NCI-H2196 treated with DMSO at 0.1 percent for 48 hours (cell line): ENCODE results near the gene BAIAP3.
A peak's percentile ranks its signal among the peaks of the same experiment; 100 is the strongest.

Experiments
- DNase-seq: peaks from one replicate; lab custom pipeline; 2025; ENCODE audit not compliant: unreplicated experiment; lab: John Stamatoyannopoulos, UW

Gene BAIAP3

DNA sequence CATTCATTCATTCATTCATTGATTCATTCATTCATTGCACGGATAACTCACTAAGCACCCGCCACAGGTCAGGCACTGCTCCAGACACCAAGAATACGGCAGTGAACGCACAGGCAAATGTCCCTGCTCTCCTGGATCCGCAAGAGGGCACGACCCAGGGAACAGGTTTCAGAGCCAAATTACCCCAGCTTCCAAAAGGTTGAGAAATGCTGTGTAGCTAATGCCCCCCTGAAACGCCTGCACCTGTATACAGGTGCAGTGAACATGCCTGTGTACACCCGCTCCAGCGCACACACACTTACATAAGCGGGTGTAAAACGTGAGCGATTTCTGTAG is 33.6 kb upstream of the BAIAP3 start:
- no peak for DNase-seq

DNA sequence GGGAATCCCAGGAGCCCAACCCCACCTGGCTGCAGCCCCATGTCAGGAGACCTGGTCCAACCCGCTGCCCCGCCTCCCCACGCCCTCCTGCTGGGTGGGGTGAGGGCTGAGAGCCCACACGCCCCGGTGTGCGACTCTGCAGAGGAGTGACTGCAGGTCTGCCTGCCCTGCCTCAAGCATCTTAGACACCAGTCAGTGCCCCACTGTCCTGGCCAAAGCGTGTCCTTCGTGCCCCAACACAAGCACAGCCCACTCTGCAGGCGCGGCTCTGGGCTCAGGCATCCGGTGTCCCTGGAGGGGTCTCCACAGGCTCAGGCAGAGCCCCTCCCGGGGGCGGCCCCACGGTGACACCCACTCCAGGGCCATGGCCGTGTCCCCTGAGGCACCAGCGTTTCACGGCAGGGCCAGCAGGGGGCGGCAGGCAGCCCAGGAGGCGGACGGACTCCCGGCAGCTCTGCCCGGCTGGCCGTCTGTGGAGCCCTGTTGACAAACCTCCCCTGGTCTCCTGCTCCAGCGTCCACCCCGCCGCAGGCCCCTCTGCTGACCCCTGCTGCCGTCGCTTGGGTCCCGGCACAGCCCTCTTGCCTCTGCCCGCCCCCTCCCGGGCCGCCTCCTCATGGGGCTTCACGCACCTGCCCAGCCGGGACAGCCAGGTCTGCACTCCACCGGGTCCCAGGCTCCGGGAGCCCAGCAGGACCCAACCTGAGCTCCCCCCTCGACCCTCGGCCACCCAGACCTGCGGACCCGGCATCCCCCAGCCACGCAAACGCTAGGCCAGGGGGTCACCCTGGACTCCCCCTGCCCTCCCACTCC is 32.6 kb upstream of the BAIAP3 start:
- no peak for DNase-seq

DNA sequence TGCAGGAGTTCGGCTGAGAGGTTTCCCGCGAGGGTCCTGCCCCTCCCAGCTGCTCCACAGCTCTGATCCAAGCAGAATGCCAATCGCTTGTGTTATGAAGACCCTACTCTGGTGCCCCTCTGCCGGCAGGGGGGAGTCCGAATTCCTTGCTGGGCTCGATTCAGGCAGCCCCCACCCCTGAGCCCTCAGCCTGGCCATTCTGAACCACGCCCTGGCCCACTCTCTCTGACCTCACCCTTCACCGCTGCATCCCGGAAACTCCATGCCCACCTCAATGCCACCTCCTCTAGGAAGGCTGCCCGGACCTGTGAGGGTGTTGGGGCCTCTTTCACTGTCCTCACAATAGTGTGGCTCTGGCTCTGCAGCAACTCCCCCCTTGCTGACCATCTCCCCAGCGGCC is 31.9 kb upstream of the BAIAP3 start:
- DNase-seq: no peak

DNA sequence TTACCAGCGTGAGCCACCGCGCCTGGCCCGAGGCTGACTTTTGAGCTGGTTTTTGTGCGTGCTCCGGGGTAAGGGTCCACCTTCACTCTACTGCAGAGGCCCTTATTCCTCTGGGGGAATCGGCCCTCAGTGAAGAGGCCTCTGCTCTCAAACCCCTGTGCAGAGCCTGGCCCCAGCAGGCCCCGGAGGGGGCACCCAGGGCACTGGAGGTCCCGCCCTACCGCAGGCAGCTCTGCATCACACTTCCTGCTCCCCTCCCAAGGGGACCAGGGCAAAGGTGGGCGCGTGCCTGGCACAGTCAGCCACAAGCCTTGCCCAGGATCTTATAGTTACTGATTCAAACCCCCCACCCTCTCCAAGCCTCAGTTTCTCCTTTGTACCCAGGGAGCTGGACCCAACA is 27.6 kb upstream of the BAIAP3 start:
- DNase-seq: no peak

DNA sequence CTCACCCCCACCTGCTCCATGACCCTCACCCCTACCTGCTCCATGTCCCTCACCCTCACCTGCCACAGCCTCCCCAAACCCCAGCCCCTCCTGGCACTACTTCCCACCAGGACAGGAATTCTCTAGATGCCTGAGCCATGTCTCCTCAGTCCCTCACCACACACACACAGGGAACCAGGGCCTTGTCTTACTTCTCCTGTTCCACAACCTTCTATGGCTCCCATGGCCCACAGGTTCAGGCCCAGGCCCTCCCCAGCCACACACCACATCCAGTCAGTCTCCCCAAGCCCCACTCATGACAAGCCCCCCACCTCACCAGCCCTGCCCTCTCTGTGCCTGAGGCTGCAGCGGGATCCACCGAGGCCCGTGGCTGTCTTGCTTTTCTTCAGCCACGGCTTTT is 27.1 kb upstream of the BAIAP3 start:
- no peak for DNase-seq

DNA sequence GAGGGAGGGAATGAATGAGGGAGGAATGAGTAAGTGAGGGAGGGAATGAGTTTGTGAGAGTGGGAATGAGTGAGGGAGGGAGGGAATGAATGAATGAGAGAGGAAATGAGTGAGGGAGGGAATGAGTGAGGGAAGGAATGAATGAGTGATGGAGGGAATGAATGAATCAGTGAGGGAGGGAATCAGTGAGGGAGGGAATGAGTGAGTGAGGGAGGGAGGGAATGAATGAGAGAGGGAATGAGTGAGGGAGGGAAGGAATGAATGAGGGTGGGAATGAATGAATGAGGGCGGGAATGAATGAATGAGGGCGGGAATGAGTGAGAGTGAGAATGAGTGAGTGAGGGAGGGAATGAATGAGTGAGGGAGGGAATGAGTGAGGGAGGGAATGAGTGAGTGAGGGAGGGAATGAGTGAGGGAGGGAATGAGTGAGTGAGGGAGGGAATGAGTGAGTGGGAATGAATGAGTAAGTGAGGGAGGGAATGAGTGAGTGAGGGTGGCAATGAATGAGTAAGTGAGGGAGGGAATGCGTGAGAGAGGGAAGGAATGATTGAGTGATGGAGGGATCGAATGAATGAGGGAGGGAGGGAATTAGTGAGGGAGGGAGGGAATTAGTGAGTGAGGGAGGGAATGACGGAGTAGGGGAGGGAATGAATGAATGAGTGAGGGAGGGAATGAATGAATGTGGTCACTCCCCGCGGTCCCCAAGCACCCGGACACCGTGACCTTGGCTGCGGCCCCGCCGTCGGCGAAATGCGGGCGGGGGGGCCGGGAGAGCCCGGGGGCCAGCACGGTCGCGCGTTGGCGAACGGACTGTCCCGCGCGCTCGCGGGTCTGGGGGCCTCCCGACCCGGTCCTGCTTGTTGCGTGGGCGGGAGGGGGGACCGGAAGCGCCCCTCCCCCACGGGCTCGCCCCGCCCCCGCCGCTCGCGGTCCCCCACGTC is 25.1 kb upstream of the BAIAP3 start:
- DNase-seq: peak; percentile 71

DNA sequence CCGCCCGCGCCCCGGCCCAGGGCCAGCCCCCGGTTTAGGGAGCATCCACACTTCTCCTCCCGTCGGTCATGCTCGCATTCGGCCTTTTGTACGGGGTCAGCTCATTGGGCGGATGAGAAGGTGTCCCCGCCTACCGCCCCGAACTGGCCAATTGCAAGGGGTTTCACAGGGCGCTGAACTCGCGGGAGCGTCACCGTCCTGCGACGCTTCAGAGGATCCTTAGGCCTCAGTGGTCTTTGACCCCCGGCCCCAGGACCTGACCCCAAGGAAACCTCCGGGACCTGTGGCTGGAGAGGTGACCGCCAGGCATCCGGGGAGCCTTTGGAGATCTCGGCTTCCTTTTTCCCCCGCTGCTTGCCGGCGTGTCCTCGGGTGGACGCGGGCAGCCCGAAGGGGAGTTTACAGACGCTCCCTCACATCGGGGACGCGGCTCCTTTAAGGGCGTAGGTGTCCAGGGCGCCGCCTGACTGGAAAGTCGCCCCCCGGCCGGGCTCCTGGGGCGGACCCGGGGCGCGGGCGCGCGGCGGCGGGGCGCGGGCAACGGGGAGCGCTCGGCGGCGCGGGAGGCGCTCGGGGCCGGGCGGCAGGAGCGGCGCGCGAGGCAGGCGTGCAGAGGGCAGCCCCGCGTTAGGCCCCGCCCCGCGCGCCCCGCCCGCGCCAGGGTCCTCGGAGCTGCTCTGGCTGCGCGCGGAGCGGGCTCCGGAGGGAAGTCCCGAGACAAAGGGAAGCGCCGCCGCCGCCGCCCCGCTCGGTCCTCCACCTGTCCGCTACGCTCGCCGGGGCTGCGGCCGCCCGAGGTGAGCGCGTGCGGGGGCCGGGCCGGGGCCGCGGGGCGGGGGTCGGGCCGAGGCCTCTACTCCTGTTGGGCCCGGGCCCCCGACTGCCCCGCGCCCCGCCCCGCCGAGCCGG is 24.2 kb upstream of the BAIAP3 start, which contains the start of gene UBE2I:
TSS of gene UBE2I (plus strand) at position 660 of the 909 bp plus-strand sequence. CDS start 4,395 bp downstream, outside the sequence.
- DNase-seq: peak; percentile 92

DNA sequence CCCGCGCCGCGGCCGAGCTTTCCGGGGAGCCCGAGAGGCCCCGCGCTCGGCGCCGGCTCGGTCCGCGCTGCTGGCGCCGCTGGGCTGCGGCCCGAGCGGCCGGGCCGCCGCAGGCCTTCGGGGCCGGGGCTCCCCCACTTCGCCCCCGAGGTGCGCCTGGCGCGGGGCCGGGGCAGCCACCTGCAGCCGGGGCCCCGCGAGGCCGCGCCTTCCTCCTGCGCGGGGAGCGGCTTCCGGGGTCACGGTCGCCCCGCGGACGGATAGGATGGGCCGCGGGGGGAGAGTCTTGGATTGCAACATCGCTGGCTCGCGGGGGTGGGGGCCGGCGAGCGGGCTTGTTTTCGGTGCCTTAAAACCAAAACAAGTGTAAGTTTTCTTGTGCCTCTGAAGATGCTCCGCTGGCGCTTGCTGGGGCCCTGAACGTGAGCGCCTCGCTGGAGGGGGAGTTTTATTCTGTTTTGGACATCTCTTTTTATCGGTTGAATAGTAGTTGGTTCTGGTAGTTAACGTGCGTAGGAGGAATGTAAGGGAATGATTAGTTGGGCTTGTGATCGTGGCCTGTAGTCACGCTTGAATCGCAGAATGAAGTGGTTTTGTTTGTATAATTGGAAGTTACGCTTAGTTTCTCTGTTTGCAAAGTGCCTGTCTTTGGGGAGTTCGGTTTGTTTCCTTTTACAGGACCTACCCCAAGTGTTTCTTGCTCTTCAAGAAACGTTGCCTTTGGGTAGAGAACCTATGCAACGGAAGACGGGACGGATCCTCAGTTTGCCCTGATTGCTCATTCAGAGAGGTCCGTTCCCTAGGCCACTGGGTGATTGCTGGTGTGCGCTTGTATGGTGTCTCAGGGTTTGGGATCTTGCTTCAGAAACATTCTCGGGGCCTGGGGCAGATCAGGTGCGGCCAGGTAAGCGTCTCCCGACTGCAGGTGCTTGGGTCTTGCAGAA is 23.3 kb upstream of the BAIAP3 start:
- DNase-seq: no peak

DNA sequence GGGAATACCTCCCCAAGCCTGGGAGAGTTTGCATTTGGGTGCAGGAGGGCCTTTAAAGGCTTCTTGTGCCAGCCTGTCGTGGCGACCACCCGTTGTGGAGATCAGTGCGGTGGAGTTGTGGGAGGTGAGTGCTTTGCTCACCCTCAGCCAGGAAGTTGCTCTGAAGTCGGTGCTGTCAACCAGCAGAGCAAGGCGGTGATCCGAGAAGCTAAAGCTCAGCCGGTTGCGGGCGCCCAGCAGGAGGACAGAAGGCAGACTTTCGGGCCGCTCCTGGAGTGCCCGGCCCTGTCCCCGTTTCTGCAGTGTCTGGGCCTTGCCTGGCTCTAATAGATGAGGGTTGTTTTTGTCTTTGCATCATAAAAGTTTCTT is 22.6 kb upstream of the BAIAP3 start:
- no peak for DNase-seq

DNA sequence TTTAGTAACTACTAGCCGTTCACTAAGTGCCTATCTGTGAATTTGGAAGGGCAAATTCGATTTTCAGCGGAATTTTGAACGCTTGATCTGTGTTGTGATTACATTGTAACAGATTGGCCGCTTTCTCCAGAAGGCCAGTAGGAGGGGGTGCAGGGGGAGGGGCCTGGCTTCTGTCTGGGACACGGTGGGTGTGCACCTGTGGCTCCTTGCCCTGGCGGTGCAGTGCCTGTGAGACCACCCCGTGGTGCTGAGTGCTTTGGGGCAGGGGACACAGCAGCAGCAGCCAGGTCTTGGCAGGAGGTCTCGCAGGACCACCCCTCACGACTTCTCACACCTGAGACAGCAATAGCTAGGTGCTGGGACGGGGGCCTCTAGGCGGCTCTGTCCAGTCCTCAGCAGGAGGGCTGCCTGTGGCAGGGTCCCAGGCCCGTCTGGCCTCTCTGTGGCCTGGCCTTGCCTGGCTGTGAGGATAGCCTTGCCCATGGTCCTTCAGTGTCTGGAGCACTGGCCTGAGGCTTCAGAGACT is 22.2 kb upstream of the BAIAP3 start:
- no peak for DNase-seq

DNA sequence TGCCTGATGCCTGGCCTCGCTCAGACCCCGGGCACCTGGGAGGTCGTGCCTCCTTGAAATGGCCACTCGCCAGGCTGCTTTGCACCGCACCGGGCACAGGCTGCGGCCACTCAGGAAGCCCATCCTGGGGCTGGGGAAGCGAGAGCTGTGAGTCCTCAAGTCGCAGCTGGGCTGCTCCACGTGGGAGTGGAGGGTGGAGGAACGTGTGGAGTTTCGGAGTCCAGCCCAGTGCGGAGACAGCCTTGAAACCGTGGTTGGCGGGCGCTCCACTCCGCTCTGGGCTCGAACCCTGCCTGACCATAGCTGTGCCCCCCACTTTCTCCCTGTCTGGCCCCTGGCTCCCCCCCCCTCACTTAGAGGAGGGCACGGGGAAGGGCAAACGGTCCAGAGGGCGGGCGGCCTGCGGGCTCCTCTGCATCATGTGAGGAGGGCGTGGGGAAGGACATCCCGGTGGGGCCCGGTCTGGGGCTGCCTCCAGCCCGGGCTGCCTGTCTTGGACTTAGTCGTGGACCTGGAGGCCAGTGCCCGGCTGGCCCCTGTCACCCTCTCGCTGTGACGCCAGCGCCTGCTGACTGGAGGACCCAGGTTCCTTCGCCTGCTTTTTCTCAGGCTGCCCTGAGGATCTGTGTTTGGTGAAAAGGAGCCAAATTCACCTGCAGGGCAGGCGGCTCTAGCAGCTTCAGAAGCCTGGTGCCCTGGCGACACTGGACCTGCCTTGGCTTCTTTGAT is 21.5 kb upstream of the BAIAP3 start:
- no peak for DNase-seq

DNA sequence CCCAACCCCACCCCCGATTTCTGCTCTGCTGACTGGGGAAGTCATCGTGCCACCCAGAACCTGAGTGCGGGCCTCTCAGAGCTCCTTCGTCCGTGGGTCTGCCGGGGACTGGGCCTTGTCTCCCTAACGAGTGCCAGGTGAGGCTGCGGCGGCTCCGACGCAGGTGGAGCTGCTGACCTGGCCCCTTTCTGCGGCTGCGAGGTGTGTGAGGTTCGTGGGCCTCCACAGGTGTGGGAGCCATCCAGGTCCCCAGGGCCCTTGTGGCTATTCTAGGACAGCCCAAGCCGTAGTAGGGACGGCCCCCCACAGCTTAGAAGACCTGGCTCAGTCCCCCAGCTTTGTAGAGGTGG is 21.0 kb upstream of the BAIAP3 start:
- no peak for DNase-seq

DNA sequence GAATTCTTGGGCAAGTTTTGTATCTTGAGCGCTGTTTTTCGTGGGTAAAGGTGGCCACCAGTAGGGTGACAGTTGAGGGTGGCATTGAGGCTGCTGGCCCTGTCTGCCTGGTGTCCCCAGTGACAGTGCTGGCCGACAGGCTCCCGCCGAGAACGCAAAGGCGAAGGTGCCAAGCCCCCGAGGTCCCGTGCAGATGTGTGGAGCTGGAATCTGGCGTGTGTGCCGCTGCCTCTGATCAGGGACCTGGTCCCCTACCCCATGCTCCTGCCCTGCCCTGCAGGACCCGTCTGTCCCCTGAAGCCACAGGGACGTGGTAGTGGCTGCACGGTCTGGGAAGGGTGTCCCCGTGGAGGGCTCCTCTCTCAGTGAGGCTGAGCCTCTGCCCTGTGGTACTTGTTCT is 20.5 kb upstream of the BAIAP3 start:
- no peak for DNase-seq

DNA sequence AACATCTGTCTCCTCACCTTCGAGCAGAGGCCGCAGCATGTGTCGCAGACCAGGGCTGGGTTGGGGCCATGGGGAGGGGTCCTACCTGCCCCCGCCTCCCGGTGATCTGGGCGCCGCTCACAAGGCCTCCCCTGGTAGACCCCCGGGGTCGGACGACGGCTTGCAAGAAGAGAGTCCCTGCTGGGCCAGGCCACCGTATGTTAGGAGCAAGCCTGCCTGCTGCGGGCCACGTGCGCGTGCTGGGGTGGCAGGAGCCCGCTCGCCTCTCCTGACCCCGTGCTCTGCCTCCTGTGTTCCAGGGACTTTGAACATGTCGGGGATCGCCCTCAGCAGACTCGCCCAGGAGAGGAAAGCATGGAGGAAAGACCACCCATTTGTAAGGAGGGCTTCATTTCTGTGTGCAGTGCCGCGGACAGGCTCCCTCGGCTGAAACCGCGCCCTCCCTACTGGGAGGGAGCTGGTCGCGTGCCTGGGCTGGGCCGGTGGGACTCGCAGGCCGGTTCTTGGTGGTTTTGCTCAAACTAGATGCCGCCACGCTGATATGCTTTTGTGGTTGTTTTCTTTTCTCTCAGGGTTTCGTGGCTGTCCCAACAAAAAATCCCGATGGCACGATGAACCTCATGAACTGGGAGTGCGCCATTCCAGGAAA is 19.6 kb upstream of the BAIAP3 start:
- DNase-seq: no peak

DNA sequence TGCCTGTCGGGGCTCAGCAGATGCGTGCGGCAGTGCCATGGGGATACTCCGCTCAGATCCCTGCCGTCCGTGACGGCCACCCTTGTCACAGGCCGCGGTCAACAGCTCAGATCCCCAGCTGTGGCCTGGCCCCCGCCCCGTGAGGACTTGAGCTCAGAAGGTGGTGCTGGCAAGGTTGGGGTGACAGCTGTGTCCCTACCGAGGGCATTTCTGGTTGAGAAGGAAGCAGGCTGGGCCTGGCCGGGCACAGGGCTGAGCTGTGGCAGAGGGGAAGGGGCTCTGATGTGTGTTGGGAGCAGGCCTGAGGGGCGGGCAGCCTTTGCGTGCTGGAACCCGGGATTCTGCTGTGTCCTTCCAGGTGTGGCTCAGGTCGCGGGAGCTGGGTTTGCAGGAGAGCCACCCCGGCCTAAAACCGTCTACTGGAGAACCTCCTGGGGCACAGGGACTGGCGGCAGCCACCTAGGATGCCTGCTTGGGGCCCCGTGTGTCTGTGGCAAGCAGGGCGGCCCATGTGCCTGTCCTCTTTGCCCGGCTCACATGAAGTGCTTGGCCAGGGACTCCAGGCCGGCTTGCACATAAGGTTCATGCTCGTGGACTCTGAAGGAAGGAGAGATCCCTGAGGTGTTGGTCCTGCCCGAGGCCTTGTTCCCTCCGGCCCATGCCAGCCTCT is 18.9 kb upstream of the BAIAP3 start:
- DNase-seq: no peak

DNA sequence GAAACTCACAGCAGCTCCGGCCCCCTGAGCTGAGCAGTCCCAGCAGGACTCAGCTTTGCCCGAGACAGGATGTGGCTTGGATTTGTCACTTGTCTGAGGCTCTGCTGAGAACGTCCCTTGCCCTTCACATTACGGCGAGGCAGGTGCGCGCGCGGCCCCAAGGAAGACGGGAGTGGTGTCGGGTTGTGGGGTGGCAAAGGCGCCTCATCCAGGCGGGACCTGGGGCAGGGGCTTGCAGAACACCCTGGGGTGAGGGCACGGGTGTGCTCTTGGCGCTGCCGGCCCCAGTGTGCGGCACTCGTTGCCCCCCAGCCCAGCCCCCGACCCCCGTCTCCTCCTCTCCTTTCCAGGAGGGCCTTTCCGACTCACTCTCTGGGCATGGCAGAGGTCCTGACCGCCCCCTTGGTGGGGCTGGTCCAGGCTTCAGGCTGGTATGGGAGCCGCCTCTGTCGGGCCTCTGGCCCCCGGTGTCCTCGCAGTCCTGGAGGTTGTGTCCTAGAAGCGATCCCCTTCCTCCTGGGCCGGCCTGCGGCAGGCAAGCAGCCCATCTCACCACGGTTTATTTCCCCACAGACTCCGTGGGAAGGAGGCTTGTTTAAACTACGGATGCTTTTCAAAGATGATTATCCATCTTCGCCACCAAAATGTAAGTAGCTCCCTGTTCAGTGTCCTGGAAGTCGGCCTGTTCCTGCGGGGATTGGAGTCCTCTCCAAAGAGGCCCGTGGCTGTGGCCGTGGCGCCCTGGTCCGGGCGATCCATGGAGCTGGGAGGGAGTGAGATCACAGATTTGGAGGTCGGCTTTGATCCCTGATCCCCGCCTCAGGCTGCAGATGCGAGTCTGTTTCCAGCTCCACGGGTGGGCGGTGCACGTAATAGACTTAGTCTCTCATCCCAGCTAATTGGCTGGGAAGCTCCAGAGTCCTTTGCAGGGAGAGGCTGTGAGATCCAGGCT is 18.1 kb upstream of the BAIAP3 start:
- DNase-seq: no peak

DNA sequence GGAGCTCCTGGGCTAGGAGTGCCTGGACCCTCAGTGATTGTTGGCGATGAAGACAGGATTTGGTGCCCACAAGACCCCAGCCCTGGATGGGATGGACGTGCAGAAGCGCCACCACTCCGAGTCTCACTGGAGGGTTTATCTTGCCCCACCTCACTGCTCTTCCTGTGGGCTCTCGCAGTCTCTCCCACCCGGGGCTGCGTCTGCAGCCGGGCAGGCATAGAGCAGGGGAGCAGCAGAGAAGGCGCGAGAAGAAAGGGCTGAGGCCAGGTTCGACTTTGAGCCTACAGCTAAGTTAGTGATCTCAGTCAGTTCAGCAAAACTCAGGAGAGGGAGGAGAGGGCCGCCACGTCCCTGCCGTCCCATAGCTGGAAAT is 17.4 kb upstream of the BAIAP3 start:
- no peak for DNase-seq
